HL-60/S4 (cell line): ENCODE results near the gene RAD51B.

Source experiments
- in situ Hi-C: fragments of 300-500 bp; cut with MboI; formaldehyde crosslinking; loops from 2 replicates; pipeline ENCODE4 v1.14.3; 2022; ENCODE audit warnings: low sequenced_read_pairs

RAD51B gene

GRCh38 chr14:68341411-68342212, 522.0 kb downstream of the RAD51B start:
- in situ Hi-C loops: no loop called here

- in situ Hi-C loops: no loop called here
Measured at GRCh38 chr14:68342216-68342763, 522.7 kb downstream of the RAD51B start.

- in situ Hi-C loops: no loop called here
Measured at GRCh38 chr14:68343534-68344118, 524.0 kb downstream of the RAD51B start.

DNA sequence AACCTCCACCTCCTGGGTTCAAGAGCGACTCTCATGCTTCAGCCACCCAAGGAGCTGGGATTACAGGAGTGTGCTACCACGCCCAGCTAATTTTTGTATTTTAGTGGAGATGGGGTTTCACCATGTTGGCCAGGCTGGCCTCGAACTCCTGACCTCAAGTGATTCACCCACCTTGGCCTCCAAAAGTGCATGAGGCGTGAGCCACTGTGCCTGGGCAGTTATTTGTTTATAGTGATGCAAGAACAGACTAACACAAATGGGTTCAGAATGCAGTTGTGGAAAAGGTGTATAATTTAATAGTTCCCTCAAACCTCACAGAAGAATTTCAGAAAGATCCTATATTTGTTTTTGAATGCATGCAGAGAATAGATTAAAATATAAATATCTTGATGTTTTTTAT, 526.2 kb downstream of the RAD51B start:
- in situ Hi-C loops: no loop called here

DNA sequence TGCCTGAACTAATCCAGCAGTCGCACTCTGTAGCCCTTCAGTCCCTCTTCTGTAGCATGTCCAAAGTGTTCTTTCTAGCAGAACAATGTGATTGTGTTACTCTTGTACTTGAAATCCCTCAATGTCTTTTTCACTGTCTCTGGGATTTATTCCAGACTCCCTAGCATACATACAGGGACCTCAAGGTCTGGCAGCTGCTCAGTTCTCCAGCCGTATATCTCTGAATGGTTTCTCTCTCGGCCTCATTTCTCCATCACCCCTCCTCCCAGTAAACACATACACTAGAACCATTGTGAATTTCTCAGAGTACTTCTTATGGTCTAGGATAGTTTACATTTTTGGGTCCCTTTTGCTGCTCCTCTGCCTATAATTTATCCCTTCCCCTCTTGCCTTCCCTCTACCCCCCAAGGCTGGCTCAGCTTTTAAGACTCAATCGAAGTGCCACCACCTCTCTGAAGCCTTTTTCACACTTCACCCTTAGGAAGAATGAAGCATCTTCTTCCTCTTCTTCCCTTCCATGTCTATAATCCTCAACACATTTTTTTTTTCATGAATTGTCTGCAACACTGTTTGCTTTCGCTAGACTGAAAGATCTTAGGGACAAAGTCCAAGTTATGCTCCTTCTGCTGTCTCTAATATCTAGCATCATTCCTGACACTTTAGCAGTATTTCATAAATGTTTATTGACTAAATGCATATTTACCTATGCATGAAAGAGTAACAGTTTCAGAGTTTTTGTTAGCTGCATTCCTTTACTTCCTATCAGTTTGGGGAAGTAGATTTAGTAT, 527.2 kb downstream of the RAD51B start:
- in situ Hi-C loops: no loop called here

- in situ Hi-C loops: no loop called here
Measured at GRCh38 chr14:68349900-68350629, 530.5 kb downstream of the RAD51B start.

- in situ Hi-C loops: no loop called here
Measured at GRCh38 chr14:68355415-68355814, 535.8 kb downstream of the RAD51B start.

DNA sequence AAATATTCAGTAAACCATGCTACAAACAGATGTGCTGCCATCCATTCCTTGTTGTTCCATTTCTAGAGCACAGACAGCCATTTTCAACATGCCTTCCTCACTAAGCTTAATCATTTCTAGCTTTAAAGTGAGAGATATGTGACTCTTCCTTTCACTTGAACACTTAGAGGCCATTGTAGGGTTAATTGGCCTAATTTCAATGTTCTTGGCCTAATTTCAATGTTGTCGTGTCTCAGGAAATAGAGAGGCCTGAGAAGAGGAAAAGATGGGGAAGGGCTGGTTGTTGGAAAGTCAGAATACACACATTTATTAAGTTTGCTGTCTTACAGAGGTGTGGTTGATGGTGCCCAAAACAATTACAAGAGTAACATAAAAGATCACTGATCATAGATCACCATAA, 538.2 kb downstream of the RAD51B start:
- in situ Hi-C loops: no loop called here

DNA sequence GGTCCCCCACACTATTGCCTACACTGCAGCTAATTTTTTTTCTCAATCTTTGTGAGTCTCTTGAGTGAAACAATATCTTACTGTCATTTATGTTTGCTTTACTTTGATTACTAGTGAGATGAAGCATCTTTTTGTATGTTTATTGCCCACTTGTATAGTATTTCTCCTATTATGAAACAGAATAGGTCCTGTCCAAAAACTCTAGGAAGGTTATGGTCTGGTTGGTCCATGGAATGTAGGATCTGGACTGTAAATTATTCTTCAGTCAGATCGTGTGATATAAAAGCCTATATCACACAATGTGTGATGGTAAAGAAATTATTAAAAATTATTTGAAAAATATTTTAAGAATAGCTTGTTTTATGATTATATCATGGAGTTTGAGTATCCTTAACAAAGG, 538.9 kb downstream of the RAD51B start:
- in situ Hi-C loops: no loop called here

DNA sequence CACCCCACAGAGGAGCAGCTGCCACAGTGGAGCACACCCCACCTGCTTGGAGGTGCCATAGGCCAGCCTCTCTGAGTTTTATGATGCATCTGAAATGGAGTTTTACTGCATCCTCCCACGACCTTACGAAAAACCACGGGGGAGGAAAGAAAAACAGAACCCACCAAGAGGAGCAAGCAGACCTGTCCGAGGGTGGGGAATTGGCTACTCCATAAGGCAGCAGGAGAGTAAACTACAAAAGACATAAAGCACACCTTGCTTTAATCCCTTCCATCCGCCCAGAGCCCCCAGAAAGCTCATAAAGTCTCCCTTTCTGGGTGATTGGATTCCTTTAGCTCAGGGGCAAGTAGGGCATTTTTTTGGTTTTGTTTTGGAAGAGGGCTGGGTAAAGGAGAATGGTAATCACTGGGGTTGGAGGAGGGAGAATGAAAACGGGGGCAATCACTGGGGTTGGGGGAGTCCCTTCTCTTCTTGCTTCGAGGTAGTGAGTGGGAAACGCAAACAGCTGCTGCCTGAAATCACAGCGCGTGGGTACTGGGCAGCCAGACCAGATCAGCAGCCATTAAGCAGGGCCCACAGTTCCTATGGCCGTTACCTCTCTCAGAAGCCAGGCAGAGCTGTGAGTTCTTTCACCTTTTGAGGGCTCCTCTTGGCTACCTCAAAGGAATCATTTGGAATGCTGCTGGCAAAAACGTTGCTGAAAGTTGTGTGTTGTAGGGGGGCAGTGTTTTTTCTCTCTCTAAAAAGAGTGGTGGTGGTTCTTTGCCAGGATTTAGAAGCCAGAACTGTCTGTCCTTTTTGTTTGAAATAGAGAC, 539.6 kb downstream of the RAD51B start:
- in situ Hi-C loops: no loop called here

DNA sequence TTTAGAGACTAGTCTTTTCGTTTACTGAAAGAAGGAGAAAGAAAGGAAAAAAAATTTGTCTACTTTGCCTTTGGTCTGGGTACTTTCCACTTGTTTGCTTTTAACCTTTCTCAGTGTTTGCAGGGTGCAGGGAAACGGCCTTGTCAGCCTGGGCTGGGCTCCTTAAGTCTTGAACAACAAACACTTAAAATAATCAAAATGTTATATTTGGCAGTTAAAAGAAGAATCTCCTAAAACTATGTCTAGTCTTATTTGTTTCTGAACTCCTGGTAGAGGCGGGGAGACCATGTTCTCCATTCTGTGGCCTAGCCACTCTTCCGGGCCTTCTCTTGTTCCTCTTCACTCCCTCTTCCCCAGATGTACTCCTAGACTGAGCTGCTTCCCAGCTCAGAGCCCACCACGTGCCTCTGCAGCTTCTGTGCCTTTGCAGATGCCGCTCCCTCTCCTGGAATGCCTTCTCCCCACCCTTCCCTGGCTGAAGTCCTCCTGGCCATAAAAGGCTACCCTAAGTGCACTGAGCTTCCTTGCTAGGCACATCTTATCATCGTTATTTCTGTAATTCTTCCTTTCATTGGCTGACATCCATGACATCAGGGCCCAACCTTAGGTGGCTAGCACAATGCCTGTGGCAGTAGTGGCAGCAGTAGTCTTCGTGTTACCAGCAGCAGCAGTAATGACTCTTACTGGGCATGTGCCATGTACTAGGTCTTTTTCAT, 540.4 kb downstream of the RAD51B start:
- in situ Hi-C loops: no loop called here

DNA sequence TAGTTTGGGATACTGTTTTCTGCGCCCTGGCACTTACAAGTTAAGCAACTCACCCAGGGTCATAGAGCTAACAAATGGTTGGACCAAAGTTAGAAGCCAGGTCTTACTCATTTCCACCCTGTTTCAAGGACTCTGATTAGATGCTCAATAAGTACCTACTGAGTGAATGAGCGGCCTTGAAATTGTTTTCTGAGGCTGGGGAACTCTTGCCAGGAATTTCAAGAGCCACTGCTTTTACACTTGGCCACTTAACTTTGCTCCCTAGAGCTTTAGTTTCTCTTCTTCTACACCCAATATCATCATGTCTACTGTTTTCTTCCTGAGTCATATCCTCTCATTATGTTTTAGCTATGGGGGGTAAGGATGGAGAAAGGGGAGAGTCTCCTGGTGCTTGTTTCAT, 541.7 kb downstream of the RAD51B start:
- in situ Hi-C loops: no loop called here

DNA sequence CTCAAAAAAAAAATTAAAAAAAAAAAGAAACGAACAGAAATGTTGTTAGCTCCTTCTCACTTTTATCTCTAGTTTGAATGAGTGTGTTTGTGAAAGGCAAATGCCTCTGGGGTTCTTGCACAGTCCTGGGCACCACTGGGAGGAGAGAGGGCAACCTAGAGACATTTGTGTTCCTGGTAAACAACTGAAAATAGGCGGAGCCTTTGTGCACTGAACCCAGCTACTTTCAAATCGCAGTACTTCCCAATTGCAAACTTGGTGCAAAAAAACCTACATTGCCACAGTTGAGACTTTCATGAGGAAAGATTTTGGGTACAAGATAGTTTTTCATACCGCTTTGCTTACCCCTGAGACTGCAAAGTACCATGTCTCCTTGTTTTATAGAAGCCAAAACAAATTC, 543.3 kb downstream of the RAD51B start:
- in situ Hi-C loops: no loop called here

- in situ Hi-C loops: no loop called here
Measured at GRCh38 chr14:68363466-68363842, 543.9 kb downstream of the RAD51B start.

GRCh38 chr14:68363843-68364767, 544.5 kb downstream of the RAD51B start:
- in situ Hi-C loops: no loop called here

- in situ Hi-C loops: no loop called here
Measured at GRCh38 chr14:68364792-68365192, 545.2 kb downstream of the RAD51B start.

DNA sequence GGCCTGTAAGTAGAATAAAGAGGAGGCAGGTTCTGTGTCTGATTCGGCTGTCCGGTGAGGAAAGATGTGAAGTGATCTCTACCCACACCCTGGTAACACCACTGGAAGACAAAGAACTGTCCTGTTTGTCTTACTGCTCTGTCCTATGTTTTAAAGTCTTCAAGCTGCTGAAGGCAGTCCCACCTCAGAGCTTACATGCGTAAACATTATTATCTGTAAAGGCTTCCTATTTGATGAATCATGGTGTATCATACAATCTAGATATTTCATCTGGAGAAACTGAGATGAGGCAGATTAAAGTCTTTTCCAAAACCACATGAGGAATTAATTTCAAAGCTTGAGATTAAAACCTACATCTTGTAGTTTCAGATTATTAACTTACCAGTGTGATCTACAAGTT, 545.6 kb downstream of the RAD51B start:
- in situ Hi-C loops: no loop called here

GRCh38 chr14:68366656-68367055, 547.1 kb downstream of the RAD51B start:
- in situ Hi-C loops: no loop called here
